ENCODE results near the gene S100A5. TPM values are rescaled to one million over a fixed set of nuclear protein-coding genes. Genes with fewer than 3 reads are reported as not detected.
"Not testable (repeated sequence)": the region's sequence is repeated elsewhere in the genome, so short reads cannot be mapped to it uniquely, and the experiment has no call there.

The S100A5 gene
- total RNA-seq, 1 experiment from 2014 or later, result not detected

GRCh38 chr1:153583976-153584375, 43.2 kb upstream of the S100A5 start:
- TF ChIP-seq CTCF (conservative IDR thresholded peaks at IDR 0.05), result no peak
- WGBS (ENCODE audit: extremely low coverage, insufficient read length, low lambda C conversion rate), result no CpG with 5 or more reads among the region's 2 CpGs
- no peak for DNase-seq

DNA sequence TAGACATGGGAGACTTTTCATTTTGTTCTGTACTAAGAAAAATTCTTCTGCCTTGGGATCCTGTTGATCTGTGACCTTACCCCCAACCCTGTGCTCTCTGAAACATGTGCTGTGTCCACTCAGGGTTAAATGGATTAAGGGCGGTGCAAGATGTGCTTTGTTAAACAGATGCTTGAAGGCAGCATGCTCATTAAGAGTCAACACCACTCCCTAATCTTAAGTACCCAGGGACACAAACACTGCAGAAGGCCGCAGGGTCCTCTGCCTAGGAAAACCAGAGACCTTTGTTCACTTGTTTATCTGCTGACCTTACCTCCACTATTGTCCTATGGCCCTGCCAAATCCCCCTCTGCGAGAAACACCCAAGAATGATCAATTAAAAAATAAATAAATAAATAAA, 42.8 kb upstream of the S100A5 start:
- not testable (repeated sequence) for H4K20me1 ChIP-seq (ENCODE audit: control insufficient read depth, insufficient read depth, insufficient read length); H2BK20ac ChIP-seq (ENCODE audit: low read depth, low read length, poor library complexity, severe bottlenecking); H3K4me3 Mint-ChIP-seq; H4K5ac ChIP-seq (ENCODE audit: insufficient read length, low read depth, low read length); H3K36me3 Mint-ChIP-seq (ENCODE audit: insufficient read depth in 1 of 3, low read depth in 3 of 3); DNase-seq; H2BK12ac ChIP-seq (ENCODE audit: insufficient read length, low read depth, low read length); H3K4me1 ChIP-seq (ENCODE audit: insufficient read depth, low read length); H2AFZ ChIP-seq (ENCODE audit: low read length); H4K91ac ChIP-seq (ENCODE audit: insufficient read length, low read depth, low read length); H3K14ac ChIP-seq (ENCODE audit: insufficient read depth, low read length); H3K9ac ChIP-seq (ENCODE audit: extremely low read depth, insufficient read length, low read length); H3K18ac ChIP-seq (ENCODE audit: insufficient read length, low read depth, low read length); H2BK5ac ChIP-seq (ENCODE audit: insufficient read length, low read length); H3K27me3 Mint-ChIP-seq (ENCODE audit: low read depth); H4K8ac ChIP-seq (replicated peaks; ENCODE audit: insufficient read length, low read depth, low read length); H3K27me3 ChIP-seq (ENCODE audit: insufficient read depth, low read length); H3K56ac ChIP-seq (ENCODE audit: insufficient read length, low read depth, low read length); H3T11ph ChIP-seq (ENCODE audit: low read length); H3K79me1 ChIP-seq (ENCODE audit: insufficient read depth, low read depth, low read length, poor library complexity, severe bottlenecking); H3K4ac ChIP-seq (ENCODE audit: low read depth, low read length); H2BK15ac ChIP-seq (ENCODE audit: low read depth, low read length); H3K27ac ChIP-seq (ENCODE audit: insufficient read length, low read depth, low read length); H3K23ac ChIP-seq (ENCODE audit: insufficient read length, low read depth, low read length); H3K4me2 ChIP-seq (ENCODE audit: insufficient read depth, insufficient read length, low read length); H3K79me2 ChIP-seq (ENCODE audit: insufficient read depth, low read length); H3K9me3 ChIP-seq (ENCODE audit: control insufficient read depth, low read depth, low read length); H3K23me2 ChIP-seq (ENCODE audit: insufficient read length, low read depth, low read length, poor library complexity, severe bottlenecking); H2BK120ac ChIP-seq (ENCODE audit: low read depth, low read length, poor library complexity, severe bottlenecking); H3K27ac Mint-ChIP-seq; H3K9me3 Mint-ChIP-seq; H2AK5ac ChIP-seq (ENCODE audit: insufficient read length, low read length)
- H3K4me1 Mint-ChIP-seq, result peaks cover 16 to 24% of the 10 kb centered on the region in 2 experiments
- WGBS (ENCODE audit: extremely low coverage, insufficient read length, low lambda C conversion rate), result no CpG with 5 or more reads among the region's 3 CpGs

More at GRCh38 chr1:153583976-153584375, 43.2 kb upstream of the S100A5 start:
- no peaks in the 10 kb centered on the region; the same call in 1 of the 2 replicates for H3K27me3 Mint-ChIP-seq (ENCODE audit: low read depth)
- no peaks in the 10 kb centered on the region for H3K9me3 Mint-ChIP-seq
- Histone ChIP-seq H4K8ac (replicated peaks; ENCODE audit: insufficient read length, low read depth, low read length) (no peak overlapping the region), H3K14ac (ENCODE audit: insufficient read depth, low read length) (no peak overlapping the region), H3K23me2 (ENCODE audit: insufficient read length, low read depth, low read length, poor library complexity, severe bottlenecking) (no peaks in the 10 kb centered on the region), H3K56ac (ENCODE audit: insufficient read length, low read depth, low read length) (no peak overlapping the region), H3K4me2 (ENCODE audit: insufficient read depth, insufficient read length, low read length) (no peak overlapping the region), H2BK20ac (ENCODE audit: low read depth, low read length, poor library complexity, severe bottlenecking) (no peak overlapping the region), H3K79me2 (ENCODE audit: insufficient read depth, low read length) (no peaks in the 10 kb centered on the region), H4K5ac (ENCODE audit: insufficient read length, low read depth, low read length) (no peak overlapping the region), H3K27me3 (ENCODE audit: insufficient read depth, low read length) (no peaks in the 10 kb centered on the region), H2AFZ (ENCODE audit: low read length) (no peak overlapping the region), H3K9me3 (ENCODE audit: control insufficient read depth, low read depth, low read length) (no peaks in the 10 kb centered on the region), H3K4me1 (ENCODE audit: insufficient read depth, low read length) (no peaks in the 10 kb centered on the region; the same call in 1 of the 2 replicates), H3K4ac (ENCODE audit: low read depth, low read length) (no peak overlapping the region), H3K23ac (ENCODE audit: insufficient read length, low read depth, low read length) (no peak overlapping the region), H3T11ph (ENCODE audit: low read length) (no peak overlapping the region), H4K91ac (ENCODE audit: insufficient read length, low read depth, low read length) (no peak overlapping the region), H3K79me1 (ENCODE audit: insufficient read depth, low read depth, low read length, poor library complexity, severe bottlenecking) (no peaks in the 10 kb centered on the region), H2BK12ac (ENCODE audit: insufficient read length, low read depth, low read length) (no peak overlapping the region), H2BK120ac (ENCODE audit: low read depth, low read length, poor library complexity, severe bottlenecking) (no peak overlapping the region), H2BK5ac (ENCODE audit: insufficient read length, low read length) (no peak overlapping the region), H3K27ac (ENCODE audit: insufficient read length, low read depth, low read length) (no peak overlapping the region), H2AK5ac (ENCODE audit: insufficient read length, low read length) (no peak overlapping the region), H3K9ac (ENCODE audit: extremely low read depth, insufficient read length, low read length) (no peak overlapping the region), H2BK15ac (ENCODE audit: low read depth, low read length) (no peak overlapping the region), H4K20me1 (ENCODE audit: control insufficient read depth, insufficient read depth, insufficient read length) (no peaks in the 10 kb centered on the region), H3K18ac (ENCODE audit: insufficient read length, low read depth, low read length) (no peak overlapping the region)
- H3K27ac Mint-ChIP-seq, result no peak overlapping the region
- H3K4me3 Mint-ChIP-seq, result no peak overlapping the region
- H3K36me3 Mint-ChIP-seq (ENCODE audit: insufficient read depth in 1 of 3, low read depth in 3 of 3), result no peaks in the 10 kb centered on the region
- H3K4me1 Mint-ChIP-seq, result peaks cover 11 to 20% of the 10 kb centered on the region in 2 experiments
